Prostate gland (tissue), 2 donors: ENCODE data around the gene FBXO47.

Source experiments
- CTCF ChIP-seq, 4 experiments: fragments of 200-600 bp in 2 of 4; fragments of 450-650 bp in 2 of 4; sonication (generic) in 2 of 4; IDR thresholded peaks; 1 replicate in 3 of 4; 2 replicates in 1 of 4; pipeline ENCODE4 v1.5.1; 2016 to 2019; ENCODE audit warnings: antibody characterized with exemption in 4 of 4, mild to moderate bottlenecking in 2 of 4, moderate library complexity in 2 of 4
- POLR2A ChIP-seq: fragments of 450-650 bp; IDR thresholded peaks from one replicate; pipeline ENCODE4 v1.6.1; 2016; ENCODE audit warnings: antibody characterized with exemption, mild to moderate bottlenecking
- POLR2AphosphoS5 ChIP-seq: sonication (generic); formaldehyde crosslinking; IDR thresholded peaks from one replicate; pipeline ENCODE4 v1.6.1; 2017; ENCODE audit warnings: antibody characterized with exemption

- no peak for TF ChIP-seq CTCF (IDR thresholded peaks at IDR 0.05)
- TF ChIP-seq POLR2A: no peak
- peak; percentile 8 for TF ChIP-seq POLR2AphosphoS5
These were observed 34.8 kb upstream of the FBXO47 start for GRCh38 chr17:39001703-39002637.
